ENCODE data around the gene TAS2R20. TPM values are rescaled to one million over a fixed set of nuclear protein-coding genes. Genes with fewer than 3 reads are reported as not detected.

Gene TAS2R20
- total RNA-seq, 4 donors from 2014 or later: 0.78 to 4.6 (median 1.3) TPM

GRCh38 chr12:10952645-10953044, 45.5 kb downstream of the TAS2R20 start:
- H3K27ac ChIP-seq (replicated peaks in 1 of 4): no peak overlapping the region
- no peaks in the 10 kb centered on the region for H3K4me1 ChIP-seq
- WGBS: 96% methylated on average over 4 of the region's 4 CpGs
- intact Hi-C loops (cut with DNase I): no loop called here
- no peak overlapping the region for H3K4me3 ChIP-seq
- peaks cover 0 to 7% (median 4%) of the 10 kb centered on the region in 4 donors for H3K9me3 ChIP-seq
- no peak for DNase-seq (ENCODE audit: extremely low spot score)
- no peak for TF ChIP-seq POLR2A (IDR thresholded peaks at IDR 0.05; ENCODE audit: low read depth)
- TF ChIP-seq CTCF (IDR thresholded peaks at IDR 0.05): no peak
- TF ChIP-seq EP300 (IDR thresholded peaks at IDR 0.05): no peak
- TF ChIP-seq POLR2AphosphoS5 (IDR thresholded peaks at IDR 0.05): no peak
- H3K27me3 ChIP-seq: no peaks in the 10 kb centered on the region
- H3K36me3 ChIP-seq: no peaks in the 10 kb centered on the region

Other genes with a start within 250 kb of the TAS2R20 start
- not detected for gene TAS2R7, start 195.7 kb downstream of the TAS2R20 start, total RNA-seq
- gene TAS2R8, start 191.0 kb downstream of the TAS2R20 start, total RNA-seq: not detected
- gene TAS2R9, start 188.1 kb downstream of the TAS2R20 start, total RNA-seq: not detected
- gene TAS2R10, start 171.9 kb downstream of the TAS2R20 start, total RNA-seq: under 1 TPM in 2 of 4 donors, not detected in 2; 0.40 to 0.42 TPM
- gene PRR4, start 148.8 kb downstream of the TAS2R20 start, total RNA-seq: 1 to 10 TPM in 3 of 4 donors, not detected in 1; 1.0 to 2.1 (median 1.6) TPM
- gene PRH1, start 114.0 kb downstream of the TAS2R20 start, total RNA-seq: 10 to 100 TPM; 11.0 to 17.0 (median 12.6) TPM
- 1 to 10 TPM in 1 of 4 donors, under 1 TPM in 3; 0.52 to 1.7 (median 0.80) TPM for gene TAS2R13, start 88.7 kb downstream of the TAS2R20 start, total RNA-seq
- not detected for gene PRH2, start 69.1 kb downstream of the TAS2R20 start, total RNA-seq
- gene TAS2R14, start 59.0 kb downstream of the TAS2R20 start, total RNA-seq: 1 to 10 TPM; 1.5 to 3.3 (median 1.6) TPM
- 1 to 10 TPM in 3 of 4 donors, under 1 TPM in 1; 0.99 to 4.2 (median 1.3) TPM for gene TAS2R50, start 11.4 kb downstream of the TAS2R20 start, total RNA-seq
- gene TAS2R19, start 24.3 kb upstream of the TAS2R20 start, total RNA-seq: 1 to 10 TPM; 1.4 to 8.3 (median 2.6) TPM
- gene TAS2R31, start 33.1 kb upstream of the TAS2R20 start, total RNA-seq: 1 to 10 TPM; 1.1 to 3.3 (median 2.2) TPM
- 1 to 10 TPM in 1 of 4 donors, not detected in 3; 1.1 TPM for gene TAS2R46, start 64.0 kb upstream of the TAS2R20 start, total RNA-seq
- gene TAS2R43, start 94.0 kb upstream of the TAS2R20 start, total RNA-seq: 1 to 10 TPM in 2 of 4 donors, under 1 TPM in 2; 0.39 to 1.3 (median 0.87) TPM
- gene TAS2R30, start 136.3 kb upstream of the TAS2R20 start, total RNA-seq: 1 to 10 TPM; 1.5 to 5.8 (median 2.1) TPM
- gene SMIM10L1, start 172.9 kb upstream of the TAS2R20 start, total RNA-seq: 10 to 100 TPM; 12.3 to 19.1 (median 13.5) TPM
- gene TAS2R42, start 188.6 kb upstream of the TAS2R20 start, total RNA-seq: not detected